ENCODE results near the gene SPHK2. TPM values are rescaled to one million over a fixed set of nuclear protein-coding genes. Genes with fewer than 3 reads are reported as not detected.

Gene SPHK2
- total RNA-seq, 1 donor from 2014 or later = 7.2 TPM

GRCh38 chr19:48625891-48626327 lies 6.6 kb downstream of the SPHK2 start:
- H3K9ac ChIP-seq = no peak overlapping the region
- H3F3A ChIP-seq (ENCODE audit: low read depth) = peaks cover 36% of the 10 kb centered on the region
- DNase-seq (ENCODE audit: low spot score) = no peak
- peak overlapping the region; percentile 93 for H3K4me2 ChIP-seq
- no peak overlapping the region for H3K27ac ChIP-seq
- H3K9me3 ChIP-seq (ENCODE audit: low read depth) = no peaks in the 10 kb centered on the region
- H3K27me3 ChIP-seq = no peaks in the 10 kb centered on the region
- peaks cover 44% of the 10 kb centered on the region for H3K4me1 Mint-ChIP-seq
- H3K9me3 Mint-ChIP-seq = no peaks in the 10 kb centered on the region
- TF ChIP-seq EZH2 (IDR thresholded peaks at IDR 0.05) (no peak), EZH2phosphoT487 (IDR thresholded peaks at IDR 0.05) (no peak)
- TF ChIP-seq, protein P1, sequence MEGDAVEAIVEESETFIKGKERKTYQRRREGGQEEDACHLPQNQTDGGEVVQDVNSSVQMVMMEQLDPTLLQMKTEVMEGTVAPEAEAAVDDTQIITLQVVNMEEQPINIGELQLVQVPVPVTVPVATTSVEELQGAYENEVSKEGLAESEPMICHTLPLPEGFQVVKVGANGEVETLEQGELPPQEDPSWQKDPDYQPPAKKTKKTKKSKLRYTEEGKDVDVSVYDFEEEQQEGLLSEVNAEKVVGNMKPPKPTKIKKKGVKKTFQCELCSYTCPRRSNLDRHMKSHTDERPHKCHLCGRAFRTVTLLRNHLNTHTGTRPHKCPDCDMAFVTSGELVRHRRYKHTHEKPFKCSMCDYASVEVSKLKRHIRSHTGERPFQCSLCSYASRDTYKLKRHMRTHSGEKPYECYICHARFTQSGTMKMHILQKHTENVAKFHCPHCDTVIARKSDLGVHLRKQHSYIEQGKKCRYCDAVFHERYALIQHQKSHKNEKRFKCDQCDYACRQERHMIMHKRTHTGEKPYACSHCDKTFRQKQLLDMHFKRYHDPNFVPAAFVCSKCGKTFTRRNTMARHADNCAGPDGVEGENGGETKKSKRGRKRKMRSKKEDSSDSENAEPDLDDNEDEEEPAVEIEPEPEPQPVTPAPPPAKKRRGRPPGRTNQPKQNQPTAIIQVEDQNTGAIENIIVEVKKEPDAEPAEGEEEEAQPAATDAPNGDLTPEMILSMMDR (IDR thresholded peaks at IDR 0.05) = no peak
- H3K79me2 ChIP-seq (ENCODE audit: low read depth) = peaks cover 28% of the 10 kb centered on the region
- H3K27ac Mint-ChIP-seq = no peak overlapping the region
- H3K4me1 ChIP-seq = peaks cover 14% of the 10 kb centered on the region
- no peak overlapping the region for H3K4me3 Mint-ChIP-seq
- no peaks in the 10 kb centered on the region for H3K27me3 Mint-ChIP-seq (ENCODE audit: insufficient read depth, low read depth)
- peaks cover 2% of the 10 kb centered on the region for H3K36me3 Mint-ChIP-seq
- peaks cover 25% of the 10 kb centered on the region for H4K20me1 ChIP-seq (ENCODE audit: low read depth)
- no peaks in the 10 kb centered on the region for H3K36me3 ChIP-seq
- no peak overlapping the region for H3K4me3 ChIP-seq
- H2AFZ ChIP-seq (replicated peaks) = no peak overlapping the region

- H3K9ac ChIP-seq = no peak overlapping the region
- no peak overlapping the region for H2AFZ ChIP-seq (replicated peaks)
- H3K9me3 ChIP-seq (ENCODE audit: low read depth) = no peaks in the 10 kb centered on the region
- H3K27me3 Mint-ChIP-seq (ENCODE audit: insufficient read depth, low read depth) = peaks cover 4% of the 10 kb centered on the region
- H4K20me1 ChIP-seq (ENCODE audit: low read depth) = peaks cover 32% of the 10 kb centered on the region
- H3F3A ChIP-seq (ENCODE audit: low read depth) = peaks cover 48% of the 10 kb centered on the region
- H3K79me2 ChIP-seq (ENCODE audit: low read depth) = peaks cover 28% of the 10 kb centered on the region
- DNase-seq (ENCODE audit: low spot score) = no peak
- H3K27me3 ChIP-seq = no peaks in the 10 kb centered on the region
- H3K36me3 Mint-ChIP-seq = peaks cover 2% of the 10 kb centered on the region
- peaks cover 51% of the 10 kb centered on the region for H3K4me1 Mint-ChIP-seq
- H3K4me1 ChIP-seq = peaks cover 17% of the 10 kb centered on the region
- TF ChIP-seq, protein P1 (IDR thresholded peaks at IDR 0.05) = no peak
- H3K4me2 ChIP-seq = no peak overlapping the region
- H3K9me3 Mint-ChIP-seq = no peaks in the 10 kb centered on the region
- no peak overlapping the region for H3K27ac ChIP-seq
- H3K27ac Mint-ChIP-seq = no peak overlapping the region
- H3K4me3 Mint-ChIP-seq = peak overlapping the region; percentile 22
- no peak overlapping the region for H3K4me3 ChIP-seq
- no peaks in the 10 kb centered on the region for H3K36me3 ChIP-seq
These were observed 8.0 kb downstream of the SPHK2 start for GRCh38 chr19:48627201-48627864.

GRCh38 chr19:48627865-48628314 lies 8.6 kb downstream of the SPHK2 start:
- H3K4me1 ChIP-seq = peaks cover 17% of the 10 kb centered on the region
- H3F3A ChIP-seq (ENCODE audit: low read depth) = peaks cover 48% of the 10 kb centered on the region
- H3K27ac ChIP-seq = no peak overlapping the region
- no peak overlapping the region for H3K4me3 ChIP-seq
- no peaks in the 10 kb centered on the region for H3K36me3 ChIP-seq
- Mint-ChIP-seq H3K9me3 (no peaks in the 10 kb centered on the region), H3K4me1 (peaks cover 54% of the 10 kb centered on the region), H3K27me3 (ENCODE audit: insufficient read depth, low read depth) (peaks cover 4% of the 10 kb centered on the region), H3K27ac (no peak overlapping the region), H3K36me3 (peaks cover 2% of the 10 kb centered on the region), H3K4me3 (no peak overlapping the region)
- no peaks in the 10 kb centered on the region for H3K27me3 ChIP-seq
- no peaks in the 10 kb centered on the region for H3K9me3 ChIP-seq (ENCODE audit: low read depth)
- peaks cover 28% of the 10 kb centered on the region for H3K79me2 ChIP-seq (ENCODE audit: low read depth)
- peaks cover 35% of the 10 kb centered on the region for H4K20me1 ChIP-seq (ENCODE audit: low read depth)
- no peak for TF ChIP-seq EZH2phosphoT487 (IDR thresholded peaks at IDR 0.05)
- no peak for TF ChIP-seq EZH2 (IDR thresholded peaks at IDR 0.05)
- no peak overlapping the region for H3K9ac ChIP-seq
- DNase-seq (ENCODE audit: low spot score) = no peak
- H3K4me2 ChIP-seq = no peak overlapping the region
- H2AFZ ChIP-seq (replicated peaks) = no peak overlapping the region
